HG03025 (cell line): Measurements from ENCODE around the gene LCE1F.

ENCODE experiments used
- ATAC-seq: cut with Tn5 transposase; IDR thresholded peaks from one replicate; pipeline ENCODE4 v1.9.1; 2021; ENCODE audit warnings: mild to moderate bottlenecking, moderate library complexity; ENCODE audit not compliant: unreplicated experiment, low FRiP score

Gene LCE1F

DNA sequence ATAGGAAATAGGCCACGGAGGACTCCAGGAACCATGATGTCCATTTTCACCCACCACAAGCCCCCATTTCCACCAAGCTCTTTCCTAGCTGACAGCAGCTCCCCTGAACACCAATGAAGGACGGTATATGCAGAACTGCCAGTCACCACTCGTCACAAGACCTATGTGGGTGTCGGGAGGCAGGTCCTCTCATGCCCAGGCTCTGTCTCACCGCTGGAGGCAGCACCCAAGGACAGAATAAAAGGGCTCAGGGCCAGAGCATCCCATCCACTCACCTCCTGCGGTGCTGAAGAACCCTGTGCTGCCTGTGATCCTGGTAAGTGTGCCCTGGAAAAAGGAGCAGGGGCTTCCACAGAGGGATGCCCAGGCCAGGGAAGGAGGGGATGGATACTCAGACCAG, at the start of gene LCE1F:
Gene LCE1F (plus strand): TSS at position 266 of the 400 bp plus-strand sequence. CDS start 1,232 bp downstream, outside the sequence.
- ATAC-seq, result no peak

- no peak for ATAC-seq
Observed at GRCh38 chr1:152725261-152725660, 49.7 kb upstream of the LCE1F start.

- no peak for ATAC-seq
Observed at GRCh38 chr1:152728986-152729385, 46.0 kb upstream of the LCE1F start.

DNA sequence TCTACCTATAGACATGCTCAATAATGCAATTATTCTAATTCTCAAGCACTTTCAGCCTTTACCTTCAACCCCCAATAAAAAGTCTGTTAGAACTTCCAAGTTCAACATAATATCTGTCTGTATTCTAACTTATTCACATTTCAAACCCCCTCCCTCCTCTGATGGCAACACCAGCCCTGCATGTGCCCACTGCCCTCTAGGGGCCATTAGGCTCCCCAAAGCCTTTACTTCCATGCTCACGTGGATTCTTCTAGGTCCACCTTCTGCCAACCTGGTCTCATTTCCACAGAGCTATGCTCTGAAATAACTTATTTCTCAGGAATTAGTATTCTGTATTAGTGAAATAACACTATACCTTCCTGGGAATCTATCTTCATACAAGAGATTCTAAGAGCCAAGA, 39.3 kb upstream of the LCE1F start:
- no peak for ATAC-seq

- no peak for ATAC-seq
Observed at GRCh38 chr1:152737997-152738396, 36.9 kb upstream of the LCE1F start.

GRCh38 chr1:152739841-152740240, 35.1 kb upstream of the LCE1F start:
- ATAC-seq, result no peak

GRCh38 chr1:152741656-152742055, 33.3 kb upstream of the LCE1F start:
- no peak for ATAC-seq

- ATAC-seq, result no peak
Observed at GRCh38 chr1:152743371-152744145, 31.4 kb upstream of the LCE1F start.

DNA sequence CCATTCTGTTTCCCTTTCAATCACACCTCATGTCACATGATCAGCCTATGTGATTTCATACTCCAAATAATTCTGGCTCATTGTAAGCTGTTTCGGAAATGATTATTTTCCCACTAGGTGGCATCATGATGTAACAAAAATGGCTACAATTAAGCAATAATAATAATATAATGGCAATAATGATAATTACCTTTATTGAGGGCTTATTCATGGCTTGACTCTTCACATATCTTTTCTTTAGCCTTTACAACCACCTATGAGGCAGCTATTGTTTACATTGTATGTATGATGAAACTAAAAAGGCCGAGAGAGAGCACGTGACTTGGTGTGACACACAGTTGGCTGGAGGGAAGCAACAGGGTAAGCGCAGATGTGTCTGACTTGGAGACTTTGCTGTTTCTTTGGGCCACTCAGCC, 29.6 kb upstream of the LCE1F start:
- no peak for ATAC-seq

DNA sequence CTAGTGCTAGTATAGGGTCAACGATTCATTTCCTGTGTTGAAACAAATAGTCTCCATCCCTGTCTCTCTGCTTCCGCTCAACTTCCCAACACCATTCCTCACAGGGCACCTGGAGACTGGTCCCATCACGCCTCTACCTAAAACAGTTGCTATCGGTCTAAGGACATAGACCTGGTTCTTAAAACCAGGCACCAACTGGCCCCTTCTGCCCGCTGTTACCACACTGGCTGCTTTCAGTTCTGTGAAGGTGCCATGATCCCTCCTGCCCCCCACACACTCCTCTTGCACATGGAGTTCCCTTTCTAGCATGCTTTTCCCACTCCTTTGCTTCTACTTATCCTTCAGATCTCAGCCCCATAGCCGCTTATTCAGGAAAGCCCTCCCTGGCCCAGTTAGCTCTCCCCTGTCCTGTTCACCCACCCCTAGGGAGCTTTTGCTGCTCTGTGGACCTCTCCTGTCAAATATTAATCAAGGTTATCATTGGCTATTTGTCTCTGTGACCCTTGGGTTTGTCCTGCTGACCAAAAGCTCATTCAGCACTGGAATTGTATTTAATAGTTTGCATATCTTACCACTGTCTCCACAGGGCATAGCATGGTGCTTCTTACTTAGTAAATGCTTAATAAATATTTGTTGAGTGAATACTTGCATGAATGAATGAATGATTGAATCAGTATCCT, 29.0 kb upstream of the LCE1F start:
- ATAC-seq, result no peak

DNA sequence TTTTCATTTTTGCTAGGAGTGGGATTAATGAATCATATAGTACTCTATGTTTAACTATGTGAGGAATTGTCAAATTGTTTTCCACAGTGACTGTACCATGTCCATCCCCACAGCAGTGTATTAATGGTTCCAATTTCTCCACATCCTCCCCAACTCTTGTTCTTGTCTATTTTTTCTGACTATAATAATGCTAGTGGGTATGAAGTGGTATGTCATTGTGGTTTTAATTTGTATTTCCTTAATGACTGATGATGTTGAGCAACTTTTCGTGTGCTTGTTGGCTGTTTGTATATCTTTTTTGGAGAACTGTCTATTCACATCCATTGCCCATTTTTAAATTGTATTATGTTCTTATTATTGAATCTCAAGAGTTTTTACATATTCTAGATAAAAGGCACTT, 27.1 kb upstream of the LCE1F start:
- no peak for ATAC-seq

GRCh38 chr1:152752225-152752624, 22.7 kb upstream of the LCE1F start:
- ATAC-seq, result no peak

- ATAC-seq, result no peak
Observed at GRCh38 chr1:152753586-152753985, 21.4 kb upstream of the LCE1F start.

GRCh38 chr1:152756872-152757271, 18.1 kb upstream of the LCE1F start:
- no peak for ATAC-seq

GRCh38 chr1:152757747-152758146, 17.2 kb upstream of the LCE1F start, which contains the start of gene KPRP:
TSS of gene KPRP (plus strand) at chr1:152758025. CDS start at chr1:152759589, 1,564 bp downstream.
- ATAC-seq, result no peak

DNA sequence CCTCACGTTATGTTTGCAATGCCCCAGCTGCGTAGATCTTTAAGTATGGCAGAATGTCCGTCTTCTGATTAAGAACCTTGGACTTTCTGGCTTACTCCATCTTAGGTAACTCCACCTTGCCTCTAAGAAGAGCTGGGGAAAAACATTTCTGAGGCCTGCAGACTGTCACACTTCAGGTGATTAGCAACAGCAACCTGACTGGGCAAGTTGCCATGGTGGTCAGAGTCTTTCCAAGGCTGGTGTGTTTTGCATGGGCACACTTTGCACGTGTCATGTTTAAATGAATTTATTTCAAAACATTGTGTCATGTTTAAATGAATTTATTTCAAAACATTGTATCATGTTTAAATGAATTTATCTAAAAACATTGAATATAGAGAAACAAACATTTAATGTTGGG, 16.3 kb upstream of the LCE1F start:
- no peak for ATAC-seq

DNA sequence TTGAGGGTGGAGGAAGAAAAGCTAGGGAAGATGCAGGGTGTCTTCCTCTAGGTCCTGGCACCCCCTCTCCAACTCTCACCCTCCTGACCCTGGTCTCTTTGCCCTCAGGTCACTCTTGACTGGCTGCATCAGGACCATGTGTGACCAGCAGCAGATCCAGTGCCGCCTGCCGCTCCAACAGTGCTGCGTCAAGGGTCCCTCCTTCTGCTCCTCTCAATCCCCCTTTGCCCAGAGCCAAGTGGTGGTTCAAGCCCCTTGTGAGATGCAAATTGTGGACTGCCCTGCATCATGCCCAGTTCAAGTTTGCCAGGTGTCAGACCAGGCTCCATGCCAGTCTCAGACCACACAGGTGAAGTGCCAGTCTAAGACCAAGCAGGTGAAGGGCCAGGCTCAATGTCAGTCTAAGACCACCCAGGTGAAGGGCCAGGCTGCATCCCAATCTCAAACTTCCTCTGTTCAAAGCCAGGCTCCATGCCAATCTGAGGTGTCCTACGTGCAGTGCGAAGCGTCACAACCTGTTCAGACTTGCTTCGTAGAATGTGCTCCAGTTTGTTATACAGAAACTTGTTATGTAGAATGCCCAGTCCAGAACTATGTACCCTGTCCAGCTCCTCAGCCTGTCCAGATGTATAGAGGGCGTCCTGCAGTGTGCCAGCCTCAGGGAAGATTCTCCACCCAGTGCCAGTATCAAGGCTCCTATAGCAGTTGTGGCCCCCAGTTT, 15.3 kb upstream of the LCE1F start:
- no peak for ATAC-seq

DNA sequence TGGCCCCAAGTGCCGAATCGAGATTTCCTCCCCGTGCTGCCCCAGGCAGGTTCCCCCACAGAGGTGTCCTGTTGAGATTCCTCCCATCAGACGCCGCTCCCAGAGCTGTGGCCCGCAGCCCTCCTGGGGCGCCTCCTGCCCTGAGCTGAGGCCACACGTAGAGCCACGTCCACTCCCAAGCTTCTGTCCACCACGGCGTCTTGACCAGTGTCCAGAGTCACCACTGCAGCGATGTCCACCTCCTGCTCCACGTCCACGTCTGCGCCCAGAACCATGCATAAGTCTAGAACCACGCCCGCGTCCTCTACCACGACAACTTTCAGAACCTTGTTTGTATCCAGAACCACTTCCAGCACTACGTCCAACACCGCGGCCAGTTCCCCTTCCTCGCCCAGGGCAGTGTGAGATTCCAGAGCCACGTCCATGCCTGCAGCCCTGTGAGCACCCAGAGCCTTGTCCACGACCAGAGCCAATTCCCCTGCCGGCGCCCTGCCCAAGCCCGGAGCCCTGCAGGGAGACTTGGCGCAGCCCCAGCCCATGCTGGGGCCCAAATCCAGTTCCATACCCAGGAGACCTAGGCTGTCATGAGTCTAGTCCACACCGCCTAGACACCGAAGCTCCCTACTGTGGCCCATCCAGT, 14.3 kb upstream of the LCE1F start:
- no peak for ATAC-seq

- no peak for ATAC-seq
Observed at GRCh38 chr1:152761609-152762213, 13.2 kb upstream of the LCE1F start.

- ATAC-seq, result no peak
Observed at GRCh38 chr1:152768847-152769533, 6.0 kb upstream of the LCE1F start.
